GM13977 (cell line): Measurements from ENCODE around the gene KCNK2.

Experiments used
- DNase-seq: peaks from one replicate; pipeline ENCODE4 v3.0.0; 2012; ENCODE audit warnings: low spot score
- in situ Hi-C: fragments of 300-500 bp; cut with MboI; formaldehyde crosslinking; loops from one replicate; pipeline ENCODE4 v1.12.0; 2022; ENCODE audit warnings: low sequenced_read_pairs, low pct_unique_long_range_greater_than_20kb, mixed read lengths, inconsistent platforms; ENCODE audit not compliant: unreplicated experiment
- TF ChIP-seq, protein P1 (sequence below): IDR thresholded peaks from 2 replicates; pipeline ENCODE4 v1.5.1; 2012; ENCODE audit warnings: mild to moderate bottlenecking, control low read depth; ENCODE audit not compliant: insufficient read depth; ENCODE audit errors: extremely low read depth, missing control alignments

Gene KCNK2, protein sequence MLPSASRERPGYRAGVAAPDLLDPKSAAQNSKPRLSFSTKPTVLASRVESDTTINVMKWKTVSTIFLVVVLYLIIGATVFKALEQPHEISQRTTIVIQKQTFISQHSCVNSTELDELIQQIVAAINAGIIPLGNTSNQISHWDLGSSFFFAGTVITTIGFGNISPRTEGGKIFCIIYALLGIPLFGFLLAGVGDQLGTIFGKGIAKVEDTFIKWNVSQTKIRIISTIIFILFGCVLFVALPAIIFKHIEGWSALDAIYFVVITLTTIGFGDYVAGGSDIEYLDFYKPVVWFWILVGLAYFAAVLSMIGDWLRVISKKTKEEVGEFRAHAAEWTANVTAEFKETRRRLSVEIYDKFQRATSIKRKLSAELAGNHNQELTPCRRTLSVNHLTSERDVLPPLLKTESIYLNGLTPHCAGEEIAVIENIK

DNA sequence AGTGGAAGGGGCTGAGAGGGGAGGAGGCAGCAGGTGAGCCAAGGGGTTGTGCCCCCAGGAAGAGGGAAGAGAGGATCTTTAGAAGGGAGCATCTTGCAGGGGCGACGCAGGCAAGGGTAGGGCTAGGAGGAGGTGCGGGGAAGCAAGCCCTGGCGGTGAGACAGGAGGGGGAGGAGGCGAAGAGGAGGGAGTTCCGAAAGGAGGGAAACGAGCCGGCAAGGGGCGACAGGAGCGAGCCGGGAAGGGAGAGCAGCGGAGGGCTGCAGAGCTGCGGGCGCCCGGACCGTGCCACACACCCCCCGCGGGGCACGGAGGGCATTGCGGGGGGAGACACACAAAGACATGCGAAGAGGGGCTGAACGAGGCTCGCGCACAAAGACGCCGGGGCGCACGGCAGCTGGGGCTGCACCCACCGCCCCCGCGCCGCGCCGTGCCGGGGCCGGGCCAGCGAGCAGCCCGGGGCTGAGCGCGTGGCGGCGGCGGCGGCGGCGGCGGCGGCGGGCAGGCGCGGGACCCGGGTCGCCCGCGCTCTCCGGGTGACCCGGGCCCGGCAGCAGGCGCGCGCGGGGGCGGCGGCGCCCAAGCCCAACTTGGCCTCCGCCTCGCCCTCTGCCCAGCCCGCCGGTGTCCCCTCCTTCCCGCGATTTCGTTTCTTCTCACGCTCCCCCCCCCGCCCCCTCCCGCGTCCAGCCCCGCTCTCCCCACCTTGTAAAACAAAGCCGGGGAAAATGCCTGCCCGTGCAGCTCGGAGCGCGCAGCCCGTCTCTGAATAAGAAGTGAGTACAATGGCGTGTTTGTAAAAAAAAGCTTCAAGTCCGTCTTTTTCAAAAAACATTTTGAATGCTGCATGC, at the start of gene KCNK2:
KCNK2 (plus strand) TSS at position 206 of the 851 bp plus-strand sequence. CDS start 649 bp downstream, outside the sequence.
- no peak for DNase-seq
- in situ Hi-C loops = no loop called here
- TF ChIP-seq, protein P1, sequence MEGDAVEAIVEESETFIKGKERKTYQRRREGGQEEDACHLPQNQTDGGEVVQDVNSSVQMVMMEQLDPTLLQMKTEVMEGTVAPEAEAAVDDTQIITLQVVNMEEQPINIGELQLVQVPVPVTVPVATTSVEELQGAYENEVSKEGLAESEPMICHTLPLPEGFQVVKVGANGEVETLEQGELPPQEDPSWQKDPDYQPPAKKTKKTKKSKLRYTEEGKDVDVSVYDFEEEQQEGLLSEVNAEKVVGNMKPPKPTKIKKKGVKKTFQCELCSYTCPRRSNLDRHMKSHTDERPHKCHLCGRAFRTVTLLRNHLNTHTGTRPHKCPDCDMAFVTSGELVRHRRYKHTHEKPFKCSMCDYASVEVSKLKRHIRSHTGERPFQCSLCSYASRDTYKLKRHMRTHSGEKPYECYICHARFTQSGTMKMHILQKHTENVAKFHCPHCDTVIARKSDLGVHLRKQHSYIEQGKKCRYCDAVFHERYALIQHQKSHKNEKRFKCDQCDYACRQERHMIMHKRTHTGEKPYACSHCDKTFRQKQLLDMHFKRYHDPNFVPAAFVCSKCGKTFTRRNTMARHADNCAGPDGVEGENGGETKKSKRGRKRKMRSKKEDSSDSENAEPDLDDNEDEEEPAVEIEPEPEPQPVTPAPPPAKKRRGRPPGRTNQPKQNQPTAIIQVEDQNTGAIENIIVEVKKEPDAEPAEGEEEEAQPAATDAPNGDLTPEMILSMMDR = no peak

DNA sequence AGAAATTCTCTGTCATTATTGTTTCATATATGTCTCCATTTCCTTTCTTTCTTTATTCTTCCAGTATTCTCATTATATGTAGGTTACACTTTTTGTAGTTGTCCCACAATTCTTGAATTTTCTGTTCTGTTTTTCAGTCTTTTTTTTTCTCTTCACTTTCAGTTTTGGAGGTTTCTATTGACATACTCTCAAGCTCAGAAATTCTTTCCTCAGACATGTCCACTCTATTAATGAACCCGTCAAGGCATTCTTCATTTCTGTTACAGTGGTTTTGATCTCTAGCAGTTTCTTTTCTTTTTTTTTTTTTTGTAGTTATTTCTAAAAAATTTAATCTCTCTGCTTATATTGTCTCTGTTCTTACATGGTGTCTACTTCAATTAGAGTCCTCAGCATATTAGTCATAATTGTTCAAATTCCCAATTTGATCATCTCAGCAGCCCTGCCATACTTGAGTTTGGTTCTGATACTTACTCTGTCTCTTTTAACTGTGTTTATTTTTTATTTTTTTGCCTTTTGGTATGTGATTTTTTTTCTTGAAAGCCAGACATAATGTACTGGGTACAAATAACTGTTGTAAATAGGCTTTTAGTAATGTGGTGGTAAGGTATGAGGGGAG, 49.5 kb upstream of the KCNK2 start:
- in situ Hi-C loops = no loop called here
- TF ChIP-seq, protein P1 = no peak
- no peak for DNase-seq

DNA sequence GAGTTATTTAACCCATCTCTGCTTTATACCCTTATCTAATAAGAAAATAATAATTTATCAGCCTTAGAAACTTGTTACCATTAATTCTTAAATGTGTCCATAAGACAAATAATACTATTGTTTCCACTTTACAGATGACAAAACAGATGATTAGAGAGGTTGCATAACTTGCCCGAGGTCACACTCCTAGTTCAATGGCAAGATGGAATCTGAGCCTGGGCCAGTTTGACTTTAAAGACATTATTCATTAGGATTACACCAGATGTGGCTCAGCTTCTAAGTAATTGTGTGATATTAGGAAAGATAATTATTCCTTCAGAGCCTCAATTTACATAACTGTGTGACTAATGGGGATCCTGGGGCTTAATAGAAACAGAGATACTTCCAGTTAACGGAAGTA, 42.3 kb upstream of the KCNK2 start:
- TF ChIP-seq, protein P1 = no peak
- DNase-seq = no peak
- in situ Hi-C loops = no loop called here

DNA sequence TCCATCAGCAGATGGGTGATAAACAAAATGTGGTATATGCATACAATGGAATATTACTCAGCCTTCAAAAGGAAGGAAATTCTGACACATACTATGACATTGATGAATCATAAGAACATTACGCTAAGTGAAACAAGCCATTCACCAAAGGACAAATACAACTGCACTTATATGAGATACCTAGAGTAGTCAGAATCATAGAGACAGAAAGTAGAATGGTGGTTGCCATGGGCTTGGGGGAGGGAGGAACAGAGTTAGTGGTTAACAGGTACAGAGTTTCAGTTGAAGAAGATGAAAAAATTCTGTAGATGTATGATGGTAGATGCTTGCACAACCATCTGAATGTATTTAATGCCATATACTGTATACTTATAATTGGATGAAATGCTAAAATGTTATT, 39.1 kb upstream of the KCNK2 start:
- TF ChIP-seq, protein P1 = no peak
- no peak for DNase-seq
- in situ Hi-C loops = no loop called here

DNA sequence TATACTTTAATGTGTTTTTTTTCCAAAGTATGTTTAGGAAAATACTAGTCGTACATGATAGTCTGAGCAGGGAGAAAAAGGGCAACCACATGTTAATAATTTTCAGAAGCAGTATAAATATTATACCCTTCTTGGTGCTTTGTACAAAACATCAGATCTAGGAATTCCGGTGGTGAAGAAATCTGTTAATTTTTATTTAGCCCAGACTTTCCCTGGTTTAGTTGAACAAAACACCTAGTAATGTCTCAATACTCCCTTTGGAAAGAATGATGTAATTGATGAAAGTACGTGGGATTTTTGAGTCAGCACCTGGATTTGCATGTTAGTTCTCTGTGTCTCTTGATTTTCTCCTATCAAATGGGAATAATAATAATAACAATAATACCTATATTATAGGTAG, 38.4 kb upstream of the KCNK2 start:
- DNase-seq = no peak
- TF ChIP-seq, protein P1 = no peak
- in situ Hi-C loops = no loop called here

DNA sequence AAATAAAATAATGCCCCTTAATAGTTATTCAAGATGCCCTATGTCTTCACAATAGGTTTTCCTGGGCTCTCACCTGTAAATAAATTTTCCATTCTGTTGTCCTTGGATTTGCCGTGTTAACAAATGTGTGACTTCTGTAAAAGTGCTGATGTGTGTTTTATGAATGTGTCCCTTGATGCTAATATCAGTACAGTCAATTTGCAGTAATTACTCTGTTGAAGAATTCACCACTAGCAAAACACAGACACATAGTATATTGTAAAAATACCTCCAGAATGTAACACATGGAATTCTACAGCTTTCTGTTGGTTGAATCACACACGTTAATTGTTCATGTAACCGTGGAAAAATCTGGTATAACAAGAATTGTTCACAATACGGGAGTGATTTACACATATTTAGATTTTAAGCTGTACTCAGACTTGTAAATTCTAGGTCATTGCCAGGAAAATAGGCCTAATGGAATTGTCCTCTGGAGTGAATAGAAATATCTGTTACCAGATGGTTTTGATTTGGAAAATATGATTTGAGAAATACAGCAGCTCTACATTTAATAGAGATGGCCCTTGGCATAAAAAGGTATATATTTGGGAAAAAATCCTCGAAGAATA, 36.7 kb upstream of the KCNK2 start:
- DNase-seq = no peak
- TF ChIP-seq, protein P1 = no peak
- in situ Hi-C loops = no loop called here
